Keratinocyte (primary cell): ENCODE results near the gene G3BP1. TPM values are rescaled to one million over a fixed set of nuclear protein-coding genes. Genes with fewer than 3 reads are reported as not detected.

ENCODE experiments used
- DNase-seq: peaks from one replicate; pipeline ENCODE4 v3.0.0-alpha.2; 2011; ENCODE audit warnings: low read depth, missing footprints, low spot score
- FAIRE-seq: peaks from 2 replicates; lab custom pipeline; 2011; peaks lifted over from hg19 to GRCh38; lab: Jason Lieb, UNC
- H2AFZ ChIP-seq: 2 replicates; pipeline ENCODE4 v1.6.0; 2012; ENCODE audit warnings: low read length, control low read depth, inconsistent platforms; ENCODE audit not compliant: control insufficient read depth
- H3K27ac ChIP-seq: 2 replicates; pipeline ENCODE4 v1.5.1; 2011; ENCODE audit warnings: low read length; ENCODE audit not compliant: control insufficient read depth, insufficient read depth
- H3K27me3 ChIP-seq: 3 replicates; pipeline ENCODE4 v1.6.0; 2011; ENCODE audit warnings: low read length; ENCODE audit not compliant: control insufficient read depth, insufficient read depth; ENCODE audit errors: extremely low read depth
- H3K36me3 ChIP-seq, 2 experiments: 2 replicates in 1 of 2; 3 replicates in 1 of 2; pipeline ENCODE4 v1.5.1; 2011; ENCODE audit warnings: low read length in 2 of 2, mild to moderate bottlenecking in 1 of 2; ENCODE audit not compliant: control insufficient read depth in 2 of 2, insufficient read depth in 2 of 2; ENCODE audit errors: extremely low read depth in 1 of 2
- H3K4me1 ChIP-seq: 3 replicates; pipeline ENCODE4 v1.5.1; 2011; ENCODE audit warnings: low read length; ENCODE audit not compliant: control insufficient read depth, insufficient read depth; ENCODE audit errors: extremely low read depth
- H3K4me2 ChIP-seq: 3 replicates; pipeline ENCODE4 v1.6.0; 2011; ENCODE audit warnings: low read depth, low read length; ENCODE audit not compliant: control insufficient read depth, insufficient read depth; ENCODE audit errors: extremely low read depth
- H3K4me3 ChIP-seq, 3 experiments: fragments of 200-600 bp in 1 of 3; sonication (generic) in 1 of 3; 2 replicates in 2 of 3; 3 replicates in 1 of 3; pipeline ENCODE4 v1.5.1; 2011 to 2016; ENCODE audit warnings: low read length in 3 of 3, mild to moderate bottlenecking in 3 of 3, control low read depth in 2 of 3, inconsistent platforms in 1 of 3, low read depth in 1 of 3, mixed read lengths in 1 of 3, mixed run types in 1 of 3, moderate library complexity in 1 of 3; ENCODE audit not compliant: control insufficient read depth in 2 of 3, insufficient read depth in 2 of 3; ENCODE audit errors: extremely low read depth in 1 of 3
- H3K79me2 ChIP-seq: 2 replicates; pipeline ENCODE4 v1.6.0; 2012; ENCODE audit warnings: low read length; ENCODE audit not compliant: control insufficient read depth, insufficient read depth
- H3K9ac ChIP-seq: 3 replicates; pipeline ENCODE4 v1.6.0; 2011; ENCODE audit warnings: low read length; ENCODE audit not compliant: control insufficient read depth, insufficient read depth; ENCODE audit errors: extremely low read depth
- H3K9me1 ChIP-seq: 3 replicates; pipeline ENCODE4 v1.6.0; 2011; ENCODE audit warnings: low read length; ENCODE audit not compliant: control insufficient read depth, insufficient read depth; ENCODE audit errors: extremely low read depth
- H3K9me3 ChIP-seq: 2 replicates; pipeline ENCODE4 v1.5.1; 2012; ENCODE audit warnings: low read depth, low read length; ENCODE audit not compliant: control insufficient read depth
- H4K20me1 ChIP-seq: 3 replicates; pipeline ENCODE4 v1.6.0; 2011; ENCODE audit warnings: low read length; ENCODE audit not compliant: control insufficient read depth, insufficient read depth; ENCODE audit errors: extremely low read depth
- CTCF ChIP-seq, 3 experiments: IDR thresholded peaks in 1 of 3; conservative IDR thresholded peaks in 1 of 3; optimal IDR thresholded peaks in 1 of 3; 2 replicates in 2 of 3; 3 replicates in 1 of 3; pipeline versions ENCODE3 to v1.5.1; 2011; ENCODE audit warnings: low read length in 3 of 3, mild to moderate bottlenecking in 3 of 3, moderate library complexity in 2 of 3, control low read depth in 1 of 3, inconsistent platforms in 1 of 3; ENCODE audit not compliant: insufficient read depth in 2 of 3; ENCODE audit errors: extremely low read depth in 1 of 3
- EZH2 ChIP-seq: IDR thresholded peaks from one replicate; pipeline ENCODE4 v1.6.1; 2012; ENCODE audit warnings: inconsistent platforms, mild to moderate bottlenecking, low read length, moderate library complexity
- dilution Hi-C: fragments of 300-500 bp; cut with MboI; formaldehyde crosslinking; loops from one replicate; pipeline ENCODE4 v1.7.0; 2020; ENCODE audit warnings: low sequenced_read_pairs; ENCODE audit not compliant: extremely low pct_ligation_motif_present
- polyA plus RNA-seq, 5 experiments: library from polyadenylated mRNA; depleted of rRNA in 3 of 5; stranded (reverse) in 3 of 5; stranded (forward) in 1 of 5; unstranded in 1 of 5; fragments of >200 nt; gene quantifications; 1 replicate in 1 of 5; 2 replicates in 3 of 5; 3 replicates in 1 of 5; pipeline versions ENCODE4 v1.2.1 to v1.2.3, GENCODE V29; 2011 to 2012; ENCODE audit warnings: missing spikeins in 2 of 5, low read depth in 1 of 5, low replicate concordance in 1 of 5

G3BP1 gene
- polyA plus RNA-seq, 1 donor (not counting 4 experiments of a cell fraction or from before 2014, with no cell fraction given), result 137 TPM

- no peak for FAIRE-seq
- H4K20me1 ChIP-seq, result no peaks in the 10 kb centered on the region
- dilution Hi-C loops, result no loop called here
- peaks cover 3% of the 10 kb centered on the region for H3K9me1 ChIP-seq
- no peak overlapping the region for H3K4me2 ChIP-seq
- TF ChIP-seq CTCF (optimal IDR thresholded peaks at IDR 0.05 in 1 of 3, IDR thresholded peaks at IDR 0.05 in 1 of 3, conservative IDR thresholded peaks at IDR 0.05 in 1 of 3; ENCODE audit: extremely low read depth in 1 of 3, insufficient read depth in 2 of 3, low read length in 3 of 3) (no peak), EZH2 (no peak)
- DNase-seq, result no peak
- H3K27ac ChIP-seq, result no peak overlapping the region
- no peak overlapping the region for H3K4me3 ChIP-seq
- H3K4me1 ChIP-seq, result peaks cover 11% of the 10 kb centered on the region
- no peak overlapping the region for H2AFZ ChIP-seq
- H3K9me3 ChIP-seq, result no peaks in the 10 kb centered on the region
- H3K27me3 ChIP-seq, result no peaks in the 10 kb centered on the region
- peaks cover 1% of the 10 kb centered on the region for H3K79me2 ChIP-seq
- peaks cover 16 to 21% of the 10 kb centered on the region in 2 experiments for H3K36me3 ChIP-seq
- no peak overlapping the region for H3K9ac ChIP-seq
Measured at GRCh38 chr5:151815051-151815450, 43.3 kb downstream of the G3BP1 start.

- no peaks in the 10 kb centered on the region for H3K9me3 ChIP-seq
- dilution Hi-C loops, result no loop called here
- FAIRE-seq, result no peak
Measured at GRCh38 chr5:151819830-151820229, 48.1 kb downstream of the G3BP1 start.

More at GRCh38 chr5:151819830-151820229, 48.1 kb downstream of the G3BP1 start:
- H4K20me1 ChIP-seq, result no peaks in the 10 kb centered on the region
- no peak for TF ChIP-seq EZH2
- TF ChIP-seq CTCF (optimal IDR thresholded peaks at IDR 0.05 in 1 of 3, IDR thresholded peaks at IDR 0.05 in 1 of 3, conservative IDR thresholded peaks at IDR 0.05 in 1 of 3; ENCODE audit: extremely low read depth in 1 of 3, insufficient read depth in 2 of 3, low read length in 3 of 3), result no peak
- H3K4me1 ChIP-seq, result peaks cover 11% of the 10 kb centered on the region
- H3K27ac ChIP-seq, result no peak overlapping the region
- H3K9me1 ChIP-seq, result peaks cover 3% of the 10 kb centered on the region
- peaks cover 2 to 3% of the 10 kb centered on the region in 2 experiments for H3K36me3 ChIP-seq
- H3K4me3 ChIP-seq, result no peak overlapping the region
- no peak overlapping the region for H3K4me2 ChIP-seq
- no peak overlapping the region for H2AFZ ChIP-seq
- no peak for DNase-seq
- H3K27me3 ChIP-seq, result no peaks in the 10 kb centered on the region
- no peaks in the 10 kb centered on the region for H3K79me2 ChIP-seq
- H3K9ac ChIP-seq, result no peak overlapping the region
